ENCODE data around the gene SEMA3C.

The SEMA3C gene

GRCh38 chr7:80770061-80770460 is 148.8 kb downstream of the SEMA3C start:
- Histone ChIP-seq H3K4me3 (replicated peaks; ENCODE audit: insufficient read depth, low read length) (no peak overlapping the region), H3K27ac (replicated peaks) (no peak overlapping the region), H3K27me3 (ENCODE audit: insufficient read depth, poor library complexity, severe bottlenecking) (no peaks in the 10 kb centered on the region)
- no peak for TF ChIP-seq CTCF (IDR thresholded peaks at IDR 0.05; ENCODE audit: insufficient read depth, low read length)
- no peak for TF ChIP-seq SPI1 (IDR thresholded peaks at IDR 0.05; ENCODE audit: borderline replicate concordance, low read depth)
- no peak for TF ChIP-seq POLR2AphosphoS5 (IDR thresholded peaks at IDR 0.05; ENCODE audit: low read depth)
- TF ChIP-seq REST (IDR thresholded peaks at IDR 0.05; ENCODE audit: insufficient replicate concordance, low read depth): no peak
- TF ChIP-seq GABPA (IDR thresholded peaks at IDR 0.05; ENCODE audit: low read depth): no peak
- no peak for DNase-seq (ENCODE audit: low read depth in 1 of 2, low spot score in 1 of 2)

GRCh38 chr7:80768756-80769155 is 150.1 kb downstream of the SEMA3C start:
- Histone ChIP-seq H3K4me3 (replicated peaks; ENCODE audit: insufficient read depth, low read length) (no peak overlapping the region), H3K27me3 (ENCODE audit: insufficient read depth, poor library complexity, severe bottlenecking) (no peaks in the 10 kb centered on the region)
- TF ChIP-seq POLR2AphosphoS5 (IDR thresholded peaks at IDR 0.05; ENCODE audit: low read depth): no peak
- TF ChIP-seq REST (IDR thresholded peaks at IDR 0.05; ENCODE audit: insufficient replicate concordance, low read depth): no peak
- TF ChIP-seq SPI1 (IDR thresholded peaks at IDR 0.05; ENCODE audit: borderline replicate concordance, low read depth): no peak
- no peak for TF ChIP-seq CTCF (IDR thresholded peaks at IDR 0.05; ENCODE audit: insufficient read depth, low read length)
- no peak for TF ChIP-seq GABPA (IDR thresholded peaks at IDR 0.05; ENCODE audit: low read depth)

GRCh38 chr7:80767654-80768053 is 151.2 kb downstream of the SEMA3C start:
- Histone ChIP-seq H3K4me3 (replicated peaks; ENCODE audit: insufficient read depth, low read length) (no peak overlapping the region), H3K27ac (replicated peaks) (no peak overlapping the region), H3K27me3 (ENCODE audit: insufficient read depth, poor library complexity, severe bottlenecking) (no peaks in the 10 kb centered on the region)
- DNase-seq (ENCODE audit: low read depth in 1 of 2, low spot score in 1 of 2): no peak
- no peak for TF ChIP-seq POLR2AphosphoS5 (IDR thresholded peaks at IDR 0.05; ENCODE audit: low read depth)
- TF ChIP-seq CTCF (IDR thresholded peaks at IDR 0.05; ENCODE audit: insufficient read depth, low read length): no peak
- no peak for TF ChIP-seq SPI1 (IDR thresholded peaks at IDR 0.05; ENCODE audit: borderline replicate concordance, low read depth)
- TF ChIP-seq GABPA (IDR thresholded peaks at IDR 0.05; ENCODE audit: low read depth): no peak
- TF ChIP-seq REST (IDR thresholded peaks at IDR 0.05; ENCODE audit: insufficient replicate concordance, low read depth): no peak

More at GRCh38 chr7:80768756-80769155, 150.1 kb downstream of the SEMA3C start:
- no peak for DNase-seq (ENCODE audit: low read depth in 1 of 2, low spot score in 1 of 2)
- H3K27ac ChIP-seq (replicated peaks): no peak overlapping the region
